A549 (cell line): ENCODE data around the gene COL4A5. TPM values are rescaled to one million over a fixed set of nuclear protein-coding genes. Genes with fewer than 3 reads are reported as not detected.
A peak's percentile ranks its signal among the peaks of the same experiment; 100 is the strongest.

ENCODE experiments used
- ATAC-seq, 2 experiments: fragments of 200-7000 bp in 1 of 2; fragments of >200 bp in 1 of 2; cut with Nextera tagmentation in 1 of 2; cut with Tn5 transposase in 1 of 2; 3 replicates each; pipeline versions ENCODE4 v1.8.0 to v1.9.1; 2018 to 2020; ENCODE audit warnings: mild to moderate bottlenecking in 1 of 2, moderate library complexity in 1 of 2
- CTCF ChIA-PET: fragments of 300-600 bp; sonication (Branson Sonifier 250); formaldehyde crosslinking; extraction: SDS; loops from one replicate; lab custom pipeline; 2021; ENCODE audit warnings: antibody characterized with exemption, inconsistent platforms; lab: Yijun Ruan, JAX
- POLR2A ChIA-PET: fragments of 350-600 bp; formaldehyde crosslinking; extraction: SDS; loops from one replicate; lab custom pipeline; 2021; ENCODE audit warnings: antibody characterized with exemption, inconsistent platforms; lab: Yijun Ruan, JAX
- DNase-seq, 2 experiments: peaks; one replicate each; pipeline versions ENCODE4 v3.0.0 to v3.0.0-alpha.2; 2011 to 2016; ENCODE audit warnings: low read depth in 1 of 2, low spot score in 1 of 2
- FAIRE-seq: peaks from 2 replicates; lab custom pipeline; 2011; peaks lifted over from hg19 to GRCh38; lab: Jason Lieb, UNC
- H3K27ac ChIP-seq, 2 experiments: fragments of >200 bp; sonication (Bioruptor Twin); formaldehyde crosslinking; 3 replicates each; pipeline ENCODE4 v1.5.1; 2016 to 2017
- H3K4me1 ChIP-seq: fragments of >200 bp; sonication (Bioruptor Twin); formaldehyde crosslinking; 3 replicates; pipeline ENCODE4 v1.6.1; 2016
- H3K4me2 ChIP-seq: fragments of >200 bp; sonication (Bioruptor Twin); formaldehyde crosslinking; 3 replicates; pipeline ENCODE4 v1.6.1; 2016
- H3K4me3 ChIP-seq: fragments of >200 bp; sonication (Bioruptor Twin); formaldehyde crosslinking; 3 replicates; pipeline ENCODE4 v1.5.1; 2016
- H3K9me3 ChIP-seq: fragments of >200 bp; sonication (Bioruptor Twin); formaldehyde crosslinking; 3 replicates; pipeline ENCODE4 v1.6.1; 2016
- BHLHE40 ChIP-seq: IDR thresholded peaks from 2 replicates; pipeline ENCODE4 v1.6.1; 2012; ENCODE audit warnings: low read depth, low read length, inconsistent platforms
- CEBPB ChIP-seq, 2 experiments: fragments of >200 bp in 1 of 2; sonication (Bioruptor Twin) in 1 of 2; formaldehyde crosslinking in 1 of 2; IDR thresholded peaks; 2 replicates each; pipeline ENCODE4 v1.6.1; 2012 to 2016
- EHMT2 ChIP-seq: fragments of 200-600 bp; sonication (generic); IDR thresholded peaks from 2 replicates; pipeline ENCODE4 v1.6.1; 2016; ENCODE audit warnings: antibody characterized with exemption, low read depth, mild to moderate bottlenecking, moderate library complexity
- EP300 ChIP-seq, 2 experiments: fragments of >200 bp; sonication (Bioruptor Twin); formaldehyde crosslinking; IDR thresholded peaks; 2 replicates in 1 of 2; 3 replicates in 1 of 2; pipeline ENCODE4 v1.6.1; 2016 to 2017
- FOXS1 ChIP-seq: fragments of 250-450 bp; sonication (Bioruptor Pico); IDR thresholded peaks from 2 replicates; pipeline ENCODE4 v1.5.0; 2020; ENCODE audit warnings: mild to moderate bottlenecking, moderate library complexity
- GATA3 ChIP-seq: IDR thresholded peaks from 2 replicates; pipeline ENCODE4 v1.6.1; 2012; ENCODE audit warnings: borderline replicate concordance
- HOXB5 ChIP-seq: fragments of 250-450 bp; sonication (Bioruptor Pico); IDR thresholded peaks from 2 replicates; pipeline ENCODE4 v1.5.0; 2020; ENCODE audit warnings: mild to moderate bottlenecking, moderate library complexity
- MAFK ChIP-seq: fragments of 450-650 bp; IDR thresholded peaks from 2 replicates; pipeline ENCODE4 v1.6.1; 2014; ENCODE audit not compliant: partially characterized antibody
- MAZ ChIP-seq: fragments of 150-350 bp; IDR thresholded peaks from 2 replicates; pipeline ENCODE4 v1.6.1; 2014; ENCODE audit warnings: antibody characterized with exemption, low read depth, low read length, borderline replicate concordance
- MYC ChIP-seq: IDR thresholded peaks from 2 replicates; pipeline ENCODE4 v1.6.1; 2012; ENCODE audit warnings: mild to moderate bottlenecking, inconsistent platforms, low read length, improper control_type of control experiment, borderline replicate concordance
- RAD21 ChIP-seq, 2 experiments: fragments of >200 bp in 1 of 2; sonication (Bioruptor Twin) in 1 of 2; formaldehyde crosslinking in 1 of 2; IDR thresholded peaks in 1 of 2; conservative IDR thresholded peaks in 1 of 2; 2 replicates in 1 of 2; 3 replicates in 1 of 2; pipeline ENCODE4 v1.6.1; 2012 to 2018; ENCODE audit warnings: inconsistent platforms in 1 of 2
- RARB ChIP-seq: fragments of 250-450 bp; sonication (Bioruptor Pico); IDR thresholded peaks from 2 replicates; pipeline ENCODE4 v1.8.0; 2021; ENCODE audit warnings: mild to moderate bottlenecking, moderate library complexity
- RNF2 ChIP-seq: fragments of 200-600 bp; sonication (generic); IDR thresholded peaks from 2 replicates; pipeline ENCODE4 v1.6.1; 2016; ENCODE audit warnings: low read depth, mild to moderate bottlenecking, antibody characterized with exemption, moderate library complexity, borderline replicate concordance
- ZC3H11A ChIP-seq: fragments of 450-650 bp; IDR thresholded peaks from 2 replicates; pipeline ENCODE4 v1.6.1; 2014; ENCODE audit warnings: antibody characterized with exemption, mild to moderate bottlenecking
- ZNF302 ChIP-seq: fragments of 250-450 bp; sonication (Bioruptor Pico); IDR thresholded peaks from 2 replicates; pipeline ENCODE4 v1.9.0; 2021; ENCODE audit warnings: inconsistent platforms, mild to moderate bottlenecking, moderate library complexity
- WGBS: methylation state at CpG from one replicate; pipeline ENCODE4 v1.1.6; 2017; ENCODE audit errors: missing lambda C conversion rate; 5-methylcytosine and 5-hydroxymethylcytosine counted together
- polyA plus RNA-seq, 4 experiments: library from polyadenylated mRNA; depleted of rRNA in 3 of 4; stranded (reverse); fragments of >200 nt; fragmentation: RNase III in 1 of 4; extraction: RNeasy Plus Mini Kit Qiagen cat#74134 plus additional on column Dnase treatment in 1 of 4; gene quantifications; 2 replicates in 3 of 4; 3 replicates in 1 of 4; pipeline ENCODE4 v1.2.3, GENCODE V29; 2011 to 2017
- TF ChIP-seq, protein P1 (sequence below): fragments of 250-450 bp; sonication (Bioruptor Pico); IDR thresholded peaks from 2 replicates; pipeline ENCODE4 v1.5.0; 2020; ENCODE audit warnings: low read depth, mild to moderate bottlenecking, moderate library complexity
- TF ChIP-seq, protein P2 (sequence below): IDR thresholded peaks from 2 replicates; pipeline ENCODE4 v1.6.1; 2012
- TF ChIP-seq, protein P3 (sequence below): fragments of 250-450 bp; sonication (Bioruptor Pico); IDR thresholded peaks from 2 replicates; pipeline ENCODE4 v1.5.0; 2021; ENCODE audit warnings: mild to moderate bottlenecking, moderate library complexity, borderline replicate concordance
- TF ChIP-seq, protein P4 (sequence below): fragments of >200 bp; sonication (Bioruptor Twin); formaldehyde crosslinking; IDR thresholded peaks from 3 replicates; pipeline ENCODE4 v1.6.1; 2016

The COL4A5 gene
- polyA plus RNA-seq, 2 of the 4 experiments (the other 2 are of a cell fraction) = 17.5 to 48.6 TPM

DNA sequence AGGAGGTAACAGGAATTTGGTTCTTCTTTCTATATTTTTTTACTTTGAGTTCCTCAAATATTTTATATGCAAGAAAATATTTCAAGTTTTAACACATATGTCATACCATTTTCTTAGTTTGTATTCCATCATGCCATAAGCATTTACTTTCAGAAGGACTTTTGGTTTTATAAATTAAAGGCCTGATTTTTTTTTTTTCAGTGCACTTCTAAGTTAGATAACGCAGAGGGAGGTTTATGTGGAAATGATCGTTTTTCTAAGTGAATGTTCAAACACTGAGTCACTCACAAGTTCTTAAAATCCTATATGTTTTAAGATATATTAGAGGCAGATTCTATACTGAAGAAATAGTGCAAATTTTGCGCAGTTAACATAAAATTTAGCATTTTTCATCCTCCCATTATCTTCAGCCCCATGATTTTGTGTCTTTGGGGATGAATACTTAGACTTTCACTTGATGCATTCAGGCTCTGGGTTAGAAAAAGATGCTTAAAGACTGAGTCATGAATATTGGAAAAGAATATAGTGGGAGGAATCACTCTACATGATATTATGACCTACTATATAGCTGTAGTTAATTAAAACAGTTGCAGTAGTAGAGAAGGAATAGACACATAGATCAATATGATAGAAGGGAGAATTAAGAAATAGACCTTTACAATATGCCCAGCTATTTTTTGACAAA is 54.9 kb downstream of the COL4A5 start:
- no peak overlapping the region for H3K27ac ChIP-seq
- no peak overlapping the region for H3K4me2 ChIP-seq
- ChIA-PET CTCF (no interaction called here), POLR2A (interaction anchor here (0.6 kb wide), 1 partner anchor 51 kb away, joined by 3 read pairs; no protein-coding TSS in a partner anchor)
- 67% methylated on average over 3 of the region's 3 CpGs for WGBS
- no peak for FAIRE-seq
- H3K4me3 ChIP-seq = no peak overlapping the region
- H3K9me3 ChIP-seq = no peaks in the 10 kb centered on the region
- TF ChIP-seq ZNF302 (CRISPR knock-in tag) (no peak), MYC (no peak), GATA3 (no peak), HOXB5 (CRISPR knock-in tag) (no peak)
- TF ChIP-seq, protein P1, sequence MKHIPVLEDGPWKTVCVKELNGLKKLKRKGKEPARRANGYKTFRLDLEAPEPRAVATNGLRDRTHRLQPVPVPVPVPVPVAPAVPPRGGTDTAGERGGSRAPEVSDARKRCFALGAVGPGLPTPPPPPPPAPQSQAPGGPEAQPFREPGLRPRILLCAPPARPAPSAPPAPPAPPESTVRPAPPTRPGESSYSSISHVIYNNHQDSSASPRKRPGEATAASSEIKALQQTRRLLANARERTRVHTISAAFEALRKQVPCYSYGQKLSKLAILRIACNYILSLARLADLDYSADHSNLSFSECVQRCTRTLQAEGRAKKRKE = no peak
- DNase-seq = no peak
- H3K4me1 ChIP-seq = peaks cover 19% of the 10 kb centered on the region; the same call in 2 of the 3 replicates
- no peak for ATAC-seq

DNA sequence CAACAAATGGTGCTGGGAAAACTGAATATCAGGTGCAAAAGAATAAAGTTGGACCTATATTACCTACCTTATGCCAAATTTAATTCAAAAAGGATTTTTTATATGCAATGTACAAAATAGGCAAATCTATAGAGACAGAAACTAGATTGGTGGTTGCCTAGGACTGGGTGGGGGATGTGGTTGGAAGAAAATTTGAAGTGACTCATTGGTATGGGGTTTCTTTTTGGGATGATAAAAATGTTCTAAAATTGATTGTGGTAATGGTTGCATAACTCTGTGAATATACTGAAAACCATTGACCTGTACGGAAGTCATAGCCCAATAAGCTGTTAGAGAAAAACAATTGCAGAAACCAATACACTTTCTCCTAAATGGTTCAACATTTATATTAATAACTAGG is 72.1 kb downstream of the COL4A5 start:
- DNase-seq = no peak
- no peak for ATAC-seq
- Histone ChIP-seq H3K4me1 (peaks cover 27% of the 10 kb centered on the region; the same call in 2 of the 3 replicates), H3K4me2 (no peak overlapping the region), H3K9me3 (peaks cover 4% of the 10 kb centered on the region; the same call in 1 of the 3 replicates), H3K4me3 (no peak overlapping the region), H3K27ac (no peak overlapping the region)
- no peak for FAIRE-seq
- TF ChIP-seq, protein P2, sequence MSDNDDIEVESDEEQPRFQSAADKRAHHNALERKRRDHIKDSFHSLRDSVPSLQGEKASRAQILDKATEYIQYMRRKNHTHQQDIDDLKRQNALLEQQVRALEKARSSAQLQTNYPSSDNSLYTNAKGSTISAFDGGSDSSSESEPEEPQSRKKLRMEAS = no peak
- TF ChIP-seq MYC (no peak), MAFK (no peak), EP300 (IDR thresholded peaks at IDR 0.05) (no peak), CEBPB (IDR thresholded peaks at IDR 0.05) (no peak), RARB (CRISPR knock-in tag) (no peak), ZC3H11A (no peak), FOXS1 (CRISPR knock-in tag) (no peak)
- TF ChIP-seq, protein P3, sequence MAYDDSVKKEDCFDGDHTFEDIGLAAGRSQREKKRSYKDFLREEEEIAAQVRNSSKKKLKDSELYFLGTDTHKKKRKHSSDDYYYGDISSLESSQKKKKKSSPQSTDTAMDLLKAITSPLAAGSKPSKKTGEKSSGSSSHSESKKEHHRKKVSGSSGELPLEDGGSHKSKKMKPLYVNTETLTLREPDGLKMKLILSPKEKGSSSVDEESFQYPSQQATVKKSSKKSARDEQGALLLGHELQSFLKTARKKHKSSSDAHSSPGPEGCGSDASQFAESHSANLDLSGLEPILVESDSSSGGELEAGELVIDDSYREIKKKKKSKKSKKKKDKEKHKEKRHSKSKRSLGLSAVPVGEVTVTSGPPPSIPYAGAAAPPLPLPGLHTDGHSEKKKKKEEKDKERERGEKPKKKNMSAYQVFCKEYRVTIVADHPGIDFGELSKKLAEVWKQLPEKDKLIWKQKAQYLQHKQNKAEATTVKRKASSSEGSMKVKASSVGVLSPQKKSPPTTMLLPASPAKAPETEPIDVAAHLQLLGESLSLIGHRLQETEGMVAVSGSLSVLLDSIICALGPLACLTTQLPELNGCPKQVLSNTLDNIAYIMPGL = no peak
- TF ChIP-seq, protein P4, sequence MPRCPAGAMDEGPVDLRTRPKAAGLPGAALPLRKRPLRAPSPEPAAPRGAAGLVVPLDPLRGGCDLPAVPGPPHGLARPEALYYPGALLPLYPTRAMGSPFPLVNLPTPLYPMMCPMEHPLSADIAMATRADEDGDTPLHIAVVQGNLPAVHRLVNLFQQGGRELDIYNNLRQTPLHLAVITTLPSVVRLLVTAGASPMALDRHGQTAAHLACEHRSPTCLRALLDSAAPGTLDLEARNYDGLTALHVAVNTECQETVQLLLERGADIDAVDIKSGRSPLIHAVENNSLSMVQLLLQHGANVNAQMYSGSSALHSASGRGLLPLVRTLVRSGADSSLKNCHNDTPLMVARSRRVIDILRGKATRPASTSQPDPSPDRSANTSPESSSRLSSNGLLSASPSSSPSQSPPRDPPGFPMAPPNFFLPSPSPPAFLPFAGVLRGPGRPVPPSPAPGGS = no peak
- ChIA-PET CTCF (no interaction called here), POLR2A (no interaction called here)
- WGBS = 91% methylated on average over 1 of the region's 1 CpG

DNA sequence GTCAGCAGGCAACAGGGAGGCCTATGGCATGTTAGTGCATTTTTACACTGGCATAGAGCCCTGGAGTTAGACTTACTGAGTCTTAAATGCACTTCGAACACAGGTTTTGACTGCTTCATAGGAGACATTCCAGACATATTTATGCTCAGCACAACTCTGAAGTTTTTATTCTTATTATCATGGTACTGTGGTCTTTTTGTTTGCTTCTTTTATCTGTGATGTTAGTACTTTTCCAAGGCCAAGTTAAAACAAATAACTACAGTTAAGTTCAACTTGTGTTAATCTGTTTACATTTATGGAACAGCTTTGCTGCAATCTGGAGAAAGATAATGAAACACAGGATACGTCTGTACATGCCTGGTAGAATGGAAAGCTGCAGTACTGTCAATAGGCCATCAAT is 76.5 kb downstream of the COL4A5 start:
- DNase-seq = peak in 1 of 2 experiments; percentile 28
- no peak for FAIRE-seq
- WGBS = 20% methylated on average over 2 of the region's 2 CpGs
- peak overlapping the region; percentile 66 to 68 for H3K27ac ChIP-seq
- peak in 1 of 2 experiments; percentile 51; a peak in 2 of 6 replicates for ATAC-seq
- TF ChIP-seq MAZ (no peak), BHLHE40 (no peak), ZNF302 (CRISPR knock-in tag) (no peak), RAD21 (conservative IDR thresholded peaks at IDR 0.05 in 1 of 2, IDR thresholded peaks at IDR 0.05 in 1 of 2) (no peak), CEBPB (IDR thresholded peaks at IDR 0.05) (no peak), GATA3 (peak; percentile 46; the same call in 1 of the 2 replicates), EHMT2 (no peak), RNF2 (no peak)
- TF ChIP-seq, protein P3 = no peak
- TF ChIP-seq, all 56 proteins: peak for 1
- Histone ChIP-seq H3K4me1 (peaks cover 29% of the 10 kb centered on the region; the same call in 2 of the 3 replicates), H3K4me2 (peak overlapping the region; percentile 55), H3K9me3 (no peaks in the 10 kb centered on the region), H3K4me3 (no peak overlapping the region)
- POLR2A ChIA-PET = no interaction called here
- CTCF ChIA-PET = interaction anchor here (1.5 kb wide), 1 partner anchor 292 kb away, joined by 4 read pairs; no protein-coding TSS in a partner anchor
